ENCODE measurements around the gene CORO2B. TPM values are rescaled to one million over a fixed set of nuclear protein-coding genes. Genes with fewer than 3 reads are reported as not detected.

CORO2B gene
- polyA plus RNA-seq, 1 of the 3 experiments (the other 2 are of a cell fraction), result 3.6 TPM

- no peaks in the 10 kb centered on the region for H3K27me3 ChIP-seq (ENCODE audit: insufficient read depth)
- no peak overlapping the region for H3K4me2 ChIP-seq
- H3K4me3 ChIP-seq (ENCODE audit: low read depth in 2 of 2, low read length in 1 of 2), result no peak overlapping the region
- H2AFZ ChIP-seq (ENCODE audit: low read depth), result no peak overlapping the region
- TF ChIP-seq RCOR1 (IDR thresholded peaks at IDR 0.05; ENCODE audit: low read length), result no peak
- H3F3A ChIP-seq (replicated peaks; ENCODE audit: insufficient read depth), result no peaks in the 10 kb centered on the region
- H3K36me3 ChIP-seq (replicated peaks in 1 of 2; ENCODE audit: control insufficient read depth in 1 of 2, insufficient read depth in 2 of 2, low read length in 1 of 2), result no peaks in the 10 kb centered on the region
- ChIA-PET CTCF (interaction anchor here (0.7 to 32.6 kb wide), 6 partner anchors 42 to 372 kb away, joined by 3 to 464 read pairs (median 7); no protein-coding TSS in a partner anchor), POLR2A (no interaction called here)
- no peaks in the 10 kb centered on the region; a peak in 1 of 4 replicates for H3K4me1 ChIP-seq (ENCODE audit: control insufficient read depth in 1 of 2, insufficient read depth in 2 of 2, low read depth in 1 of 2, low read length in 1 of 2)
- WGBS (ENCODE audit: low lambda C conversion rate), result 60% methylated on average over 2 of the region's 3 CpGs
- H4K20me1 ChIP-seq (ENCODE audit: insufficient read depth), result no peaks in the 10 kb centered on the region
- H3K9me2 ChIP-seq, result no peaks in the 10 kb centered on the region
- no peaks in the 10 kb centered on the region for H3K9me3 ChIP-seq
- H3K79me2 ChIP-seq (ENCODE audit: insufficient read depth), result no peaks in the 10 kb centered on the region
- DNase-seq, result no peak
- H3K9ac ChIP-seq, result no peak overlapping the region
- no peak overlapping the region for H3K27ac ChIP-seq (ENCODE audit: low read depth in 2 of 2, low read length in 1 of 2)
Observed at GRCh38 chr15:68677996-68678395, 99.2 kb downstream of the CORO2B start.

DNA sequence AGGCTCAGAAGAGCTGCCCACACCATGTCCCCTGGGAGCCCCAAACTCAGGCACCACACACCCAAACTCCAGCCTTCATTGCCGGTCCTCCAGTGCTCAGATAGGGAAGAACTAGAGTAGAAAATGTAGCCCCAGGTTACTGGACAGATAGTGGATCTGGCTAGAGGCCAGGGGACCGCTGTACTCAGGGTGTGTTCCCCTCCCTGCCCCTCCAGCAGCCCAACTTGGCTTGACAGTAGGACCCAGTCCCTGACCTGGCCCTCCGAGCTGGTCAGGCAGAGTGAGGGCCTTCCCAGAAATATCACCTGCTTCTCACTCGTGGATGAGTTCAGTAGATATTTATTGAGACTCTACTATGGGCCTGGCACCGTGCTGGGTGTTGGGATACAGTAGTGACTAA is 100.0 kb downstream of the CORO2B start:
- no peak overlapping the region for H3K4me3 ChIP-seq (ENCODE audit: low read depth in 2 of 2, low read length in 1 of 2)
- no peaks in the 10 kb centered on the region for H3F3A ChIP-seq (replicated peaks; ENCODE audit: insufficient read depth)
- TF ChIP-seq TAF1 (IDR thresholded peaks at IDR 0.05; ENCODE audit: borderline replicate concordance, low read depth, low read length) (no peak), EZH2phosphoT487 (IDR thresholded peaks at IDR 0.05; ENCODE audit: borderline replicate concordance, low read depth) (no peak), ZBTB33 (IDR thresholded peaks at IDR 0.05; ENCODE audit: borderline replicate concordance, low read depth) (no peak), MAX (IDR thresholded peaks at IDR 0.05; ENCODE audit: low read depth) (no peak), GATA2 (CRISPR knock-in tag; IDR thresholded peaks at IDR 0.05) (no peak), NFIC (IDR thresholded peaks at IDR 0.05; ENCODE audit: borderline replicate concordance) (no peak), TCF12 (IDR thresholded peaks at IDR 0.05) (no peak), SMC3 (IDR thresholded peaks at IDR 0.05; ENCODE audit: low read depth, low read length) (no peak), GABPA (IDR thresholded peaks at IDR 0.05; ENCODE audit: low read depth) (no peak), USF1 (IDR thresholded peaks at IDR 0.05; ENCODE audit: borderline replicate concordance, low read depth) (no peak), FOXJ3 (CRISPR knock-in tag; IDR thresholded peaks at IDR 0.05) (no peak), JUND (IDR thresholded peaks at IDR 0.05) (no peak), FOXM1 (IDR thresholded peaks at IDR 0.05; ENCODE audit: low read depth) (no peak), CHD2 (IDR thresholded peaks at IDR 0.05; ENCODE audit: low read length, partially characterized antibody) (no peak), RCOR1 (IDR thresholded peaks at IDR 0.05; ENCODE audit: low read length) (no peak), YY1 (IDR thresholded peaks at IDR 0.05; ENCODE audit: low read depth) (no peak), RAD21 (IDR thresholded peaks at IDR 0.05; ENCODE audit: low read length) (no peak), PBX3 (IDR thresholded peaks at IDR 0.05) (no peak)
- TF ChIP-seq, protein P1, sequence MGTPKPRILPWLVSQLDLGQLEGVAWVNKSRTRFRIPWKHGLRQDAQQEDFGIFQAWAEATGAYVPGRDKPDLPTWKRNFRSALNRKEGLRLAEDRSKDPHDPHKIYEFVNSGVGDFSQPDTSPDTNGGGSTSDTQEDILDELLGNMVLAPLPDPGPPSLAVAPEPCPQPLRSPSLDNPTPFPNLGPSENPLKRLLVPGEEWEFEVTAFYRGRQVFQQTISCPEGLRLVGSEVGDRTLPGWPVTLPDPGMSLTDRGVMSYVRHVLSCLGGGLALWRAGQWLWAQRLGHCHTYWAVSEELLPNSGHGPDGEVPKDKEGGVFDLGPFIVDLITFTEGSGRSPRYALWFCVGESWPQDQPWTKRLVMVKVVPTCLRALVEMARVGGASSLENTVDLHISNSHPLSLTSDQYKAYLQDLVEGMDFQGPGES (IDR thresholded peaks at IDR 0.05; ENCODE audit: low read depth, low read length), result no peak
- ChIA-PET CTCF (interaction anchor here (1.6 to 32.6 kb wide), 3 partner anchors 113 to 197 kb away, joined by 5 to 464 read pairs (median 293); no protein-coding TSS in a partner anchor), POLR2A (interaction anchor here (0.6 kb wide), 1 partner anchor 338 kb away, joined by 9 read pairs; no protein-coding TSS in a partner anchor)
- H2AFZ ChIP-seq (ENCODE audit: low read depth), result no peak overlapping the region
- H3K9ac ChIP-seq, result no peak overlapping the region
- H3K79me2 ChIP-seq (ENCODE audit: insufficient read depth), result no peaks in the 10 kb centered on the region
- no peak overlapping the region for H3K27ac ChIP-seq (ENCODE audit: low read depth in 2 of 2, low read length in 1 of 2)
- WGBS (ENCODE audit: low lambda C conversion rate), result 61% methylated on average over 5 of the region's 5 CpGs
- H3K9me3 ChIP-seq, result no peaks in the 10 kb centered on the region
- H4K20me1 ChIP-seq (ENCODE audit: insufficient read depth), result no peaks in the 10 kb centered on the region
- H3K4me2 ChIP-seq, result no peak overlapping the region
- no peaks in the 10 kb centered on the region for H3K27me3 ChIP-seq (ENCODE audit: insufficient read depth)
- H3K36me3 ChIP-seq (replicated peaks in 1 of 2; ENCODE audit: control insufficient read depth in 1 of 2, insufficient read depth in 2 of 2, low read length in 1 of 2), result no peaks in the 10 kb centered on the region
- no peaks in the 10 kb centered on the region for H3K9me2 ChIP-seq
- no peak for DNase-seq
- no peaks in the 10 kb centered on the region; a peak in 1 of 4 replicates for H3K4me1 ChIP-seq (ENCODE audit: control insufficient read depth in 1 of 2, insufficient read depth in 2 of 2, low read depth in 1 of 2, low read length in 1 of 2)
